WERI-Rb-1 (cell line): ENCODE data around the gene RARG.

Experiments
- DNase-seq: peaks from one replicate; pipeline ENCODE4 v3.0.0-alpha.2; 2020
- H3K27ac ChIP-seq: fragments of 250-450 bp; sonication (Bioruptor Pico); 2 replicates; pipeline ENCODE4 v1.5.1; 2020; ENCODE audit warnings: mild to moderate bottlenecking, moderate library complexity
- H3K27me3 ChIP-seq: fragments of 250-450 bp; sonication (Bioruptor Pico); 2 replicates; pipeline ENCODE4 v1.5.1; 2021; ENCODE audit warnings: mild to moderate bottlenecking, low read depth, moderate library complexity; ENCODE audit not compliant: insufficient read depth, severe bottlenecking
- H3K36me3 ChIP-seq: fragments of 250-450 bp; sonication (Bioruptor Pico); 2 replicates; pipeline ENCODE4 v1.5.1; 2020; ENCODE audit warnings: mild to moderate bottlenecking, moderate library complexity
- H3K4me3 ChIP-seq: 2 replicates; pipeline ENCODE4 v1.5.1; 2011; ENCODE audit warnings: low read depth, mild to moderate bottlenecking, control low read depth, low read length
- H3K9me3 ChIP-seq: fragments of 250-450 bp; sonication (Bioruptor Pico); 2 replicates; pipeline ENCODE4 v1.5.1; 2021; ENCODE audit warnings: mild to moderate bottlenecking, moderate library complexity; ENCODE audit not compliant: severe bottlenecking
- TF ChIP-seq, protein P1 (sequence below): IDR thresholded peaks from 2 replicates; pipeline ENCODE4 v1.5.1; 2011; ENCODE audit warnings: low read depth, mild to moderate bottlenecking, control low read depth, inconsistent platforms, low read length

RARG gene

GRCh38 chr12:53186745-53187144 is 45.3 kb downstream of the RARG start:
- H3K27me3 ChIP-seq = no peaks in the 10 kb centered on the region
- peaks cover 76% of the 10 kb centered on the region for H3K36me3 ChIP-seq
- no peak for DNase-seq
- H3K9me3 ChIP-seq = no peaks in the 10 kb centered on the region
- H3K4me3 ChIP-seq = no peak overlapping the region
- H3K27ac ChIP-seq = no peak overlapping the region
- TF ChIP-seq, protein P1, sequence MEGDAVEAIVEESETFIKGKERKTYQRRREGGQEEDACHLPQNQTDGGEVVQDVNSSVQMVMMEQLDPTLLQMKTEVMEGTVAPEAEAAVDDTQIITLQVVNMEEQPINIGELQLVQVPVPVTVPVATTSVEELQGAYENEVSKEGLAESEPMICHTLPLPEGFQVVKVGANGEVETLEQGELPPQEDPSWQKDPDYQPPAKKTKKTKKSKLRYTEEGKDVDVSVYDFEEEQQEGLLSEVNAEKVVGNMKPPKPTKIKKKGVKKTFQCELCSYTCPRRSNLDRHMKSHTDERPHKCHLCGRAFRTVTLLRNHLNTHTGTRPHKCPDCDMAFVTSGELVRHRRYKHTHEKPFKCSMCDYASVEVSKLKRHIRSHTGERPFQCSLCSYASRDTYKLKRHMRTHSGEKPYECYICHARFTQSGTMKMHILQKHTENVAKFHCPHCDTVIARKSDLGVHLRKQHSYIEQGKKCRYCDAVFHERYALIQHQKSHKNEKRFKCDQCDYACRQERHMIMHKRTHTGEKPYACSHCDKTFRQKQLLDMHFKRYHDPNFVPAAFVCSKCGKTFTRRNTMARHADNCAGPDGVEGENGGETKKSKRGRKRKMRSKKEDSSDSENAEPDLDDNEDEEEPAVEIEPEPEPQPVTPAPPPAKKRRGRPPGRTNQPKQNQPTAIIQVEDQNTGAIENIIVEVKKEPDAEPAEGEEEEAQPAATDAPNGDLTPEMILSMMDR = no peak

GRCh38 chr12:53185582-53186153 is 46.3 kb downstream of the RARG start:
- H3K9me3 ChIP-seq = no peaks in the 10 kb centered on the region
- peaks cover 71% of the 10 kb centered on the region for H3K36me3 ChIP-seq
- DNase-seq = no peak
- no peak overlapping the region for H3K27ac ChIP-seq
- TF ChIP-seq, protein P1 = no peak
- no peak overlapping the region for H3K4me3 ChIP-seq
- no peaks in the 10 kb centered on the region for H3K27me3 ChIP-seq

GRCh38 chr12:53184828-53185227 is 47.2 kb downstream of the RARG start:
- no peak for DNase-seq
- Histone ChIP-seq H3K36me3 (peaks cover 71% of the 10 kb centered on the region), H3K27ac (no peak overlapping the region), H3K4me3 (no peak overlapping the region), H3K27me3 (no peaks in the 10 kb centered on the region), H3K9me3 (no peaks in the 10 kb centered on the region)
- TF ChIP-seq, protein P1 = no peak

DNA sequence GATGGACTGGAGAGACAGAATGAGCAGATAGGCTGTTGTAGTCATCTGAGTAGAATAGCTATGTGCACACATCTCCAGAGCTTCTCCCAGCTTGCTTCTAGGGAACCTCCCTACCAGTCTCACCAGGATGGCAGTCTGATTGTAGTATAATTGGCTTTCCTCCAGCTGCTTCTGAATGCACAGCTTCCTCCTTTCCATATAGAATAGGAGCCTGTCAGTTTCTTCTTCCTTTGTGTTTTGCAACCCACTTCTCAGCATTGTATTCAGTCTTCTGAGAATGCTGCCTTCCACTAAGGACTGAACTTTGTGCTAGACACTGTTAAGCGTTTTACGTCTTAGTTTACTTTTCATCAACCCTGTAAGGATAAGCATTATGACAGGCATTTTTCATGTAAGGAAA is 49.1 kb downstream of the RARG start:
- Histone ChIP-seq H3K27me3 (no peaks in the 10 kb centered on the region), H3K36me3 (peaks cover 64% of the 10 kb centered on the region), H3K27ac (no peak overlapping the region), H3K4me3 (no peak overlapping the region), H3K9me3 (no peaks in the 10 kb centered on the region)
- TF ChIP-seq, protein P1 = no peak
- DNase-seq = no peak

DNA sequence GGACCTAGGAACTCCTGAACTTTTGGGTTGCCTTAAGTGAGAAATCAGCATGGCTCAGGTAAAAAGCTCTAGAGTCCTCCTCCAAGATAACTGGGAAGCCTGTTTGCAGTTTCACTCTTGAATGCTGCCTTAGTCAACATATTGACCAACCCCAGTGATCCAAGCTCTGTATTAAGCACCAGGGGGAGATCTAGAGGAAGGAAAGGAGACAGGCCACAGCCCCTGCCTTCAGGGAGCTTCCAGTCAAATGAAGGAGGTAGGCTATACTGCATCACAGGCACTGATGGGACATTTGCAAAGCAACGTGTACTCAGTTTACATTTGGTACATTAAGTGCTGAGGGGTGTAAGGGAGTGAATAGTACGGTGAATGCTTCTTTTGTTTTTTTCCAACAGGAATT is 50.1 kb downstream of the RARG start:
- no peak overlapping the region for H3K27ac ChIP-seq
- no peak for DNase-seq
- TF ChIP-seq, protein P1 = no peak
- H3K4me3 ChIP-seq = 0 out of 2 replicates have a peak overlapping the region, but pooled peaks have one; percentile 70
- no peaks in the 10 kb centered on the region for H3K9me3 ChIP-seq
- H3K27me3 ChIP-seq = no peaks in the 10 kb centered on the region
- peaks cover 54% of the 10 kb centered on the region for H3K36me3 ChIP-seq
